Measurements from ENCODE around the gene PPP1R3G.
"Not testable (repeated sequence)": the region's sequence is repeated elsewhere in the genome, so short reads cannot be mapped to it uniquely, and the experiment has no call there.

The PPP1R3G gene

DNA sequence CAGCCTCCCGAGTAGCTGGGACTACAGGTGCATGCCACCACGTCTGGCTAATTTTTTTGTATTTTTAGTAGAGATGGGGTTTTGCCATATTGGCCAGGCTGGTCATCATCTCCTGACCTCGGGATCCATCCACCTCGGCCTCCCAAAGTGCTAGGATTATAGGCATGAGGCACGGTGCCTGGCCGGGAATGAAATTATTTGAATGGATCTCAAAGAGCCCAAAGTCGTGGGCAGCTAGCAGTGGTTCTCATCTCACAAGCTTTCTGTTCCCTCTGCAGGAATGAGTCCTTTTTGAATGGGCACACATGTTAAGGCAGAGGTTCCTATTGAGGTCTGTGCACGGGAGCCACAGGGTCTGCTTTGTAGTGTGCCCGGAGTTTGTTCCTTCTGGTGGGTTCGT is 34.9 kb downstream of the PPP1R3G start:
- no peak for DNase-seq (ENCODE audit: low read depth in 2 of 2)

DNA sequence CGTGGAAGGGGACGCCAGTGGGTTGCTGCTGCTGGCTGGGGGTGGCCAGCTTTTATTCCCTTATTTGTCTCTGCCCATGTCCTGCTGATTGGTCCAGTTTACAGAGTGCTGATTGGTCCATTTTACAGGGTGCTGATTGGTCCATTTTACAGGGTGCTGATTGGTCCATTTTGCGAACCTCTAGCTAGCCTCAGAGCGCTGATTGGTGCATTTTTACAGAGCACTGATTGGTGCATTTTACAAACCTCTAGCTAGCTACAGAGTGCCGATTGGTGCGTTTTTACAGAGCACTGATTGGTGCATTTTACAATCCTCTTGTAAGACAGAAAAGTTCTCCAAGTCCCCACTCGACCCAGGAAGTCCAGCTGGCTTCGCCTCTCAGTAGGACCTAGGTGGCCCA is 35.4 kb downstream of the PPP1R3G start:
- DNase-seq (ENCODE audit: low read depth in 2 of 2) = not testable (repeated sequence)

DNA sequence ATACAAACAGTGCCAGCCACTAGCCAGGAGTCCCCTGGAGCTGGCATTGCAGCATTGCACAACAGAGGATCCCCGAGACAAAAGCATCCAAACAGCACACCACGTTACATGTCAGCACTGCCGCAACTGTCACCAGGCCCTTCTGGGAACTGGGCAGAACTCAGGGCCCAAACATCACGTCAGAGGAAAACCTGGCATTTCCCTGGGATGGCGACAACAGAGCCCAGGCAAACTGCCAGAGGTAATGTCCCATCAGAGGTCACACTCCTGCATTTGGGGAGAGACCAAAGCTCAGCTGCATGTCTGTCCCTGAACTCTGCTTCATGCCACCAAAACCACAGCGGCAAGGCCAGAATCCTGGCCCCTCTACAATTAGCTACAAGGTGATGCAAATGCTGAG is 36.3 kb downstream of the PPP1R3G start:
- no peak for DNase-seq (ENCODE audit: low read depth in 2 of 2)

DNA sequence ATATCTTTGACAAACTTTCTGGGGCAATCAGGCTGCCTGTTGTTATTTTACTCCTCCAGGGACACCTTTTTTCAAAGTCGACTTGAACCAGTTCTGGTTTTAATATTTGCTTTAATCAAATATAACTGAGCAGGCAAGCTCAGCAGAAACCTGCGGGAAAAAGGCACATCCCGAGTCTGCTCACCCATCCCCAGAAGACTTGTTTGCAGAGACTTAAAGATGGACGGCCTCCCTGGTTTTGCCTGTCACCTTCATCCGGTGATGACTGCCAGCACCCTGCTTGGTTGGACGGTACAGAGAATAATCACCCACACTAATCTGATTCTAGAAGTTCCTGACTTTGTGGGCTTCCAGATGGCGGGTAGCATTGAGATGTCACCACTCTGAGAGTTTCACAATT is 36.8 kb downstream of the PPP1R3G start:
- DNase-seq (ENCODE audit: low read depth in 2 of 2) = no peak

DNA sequence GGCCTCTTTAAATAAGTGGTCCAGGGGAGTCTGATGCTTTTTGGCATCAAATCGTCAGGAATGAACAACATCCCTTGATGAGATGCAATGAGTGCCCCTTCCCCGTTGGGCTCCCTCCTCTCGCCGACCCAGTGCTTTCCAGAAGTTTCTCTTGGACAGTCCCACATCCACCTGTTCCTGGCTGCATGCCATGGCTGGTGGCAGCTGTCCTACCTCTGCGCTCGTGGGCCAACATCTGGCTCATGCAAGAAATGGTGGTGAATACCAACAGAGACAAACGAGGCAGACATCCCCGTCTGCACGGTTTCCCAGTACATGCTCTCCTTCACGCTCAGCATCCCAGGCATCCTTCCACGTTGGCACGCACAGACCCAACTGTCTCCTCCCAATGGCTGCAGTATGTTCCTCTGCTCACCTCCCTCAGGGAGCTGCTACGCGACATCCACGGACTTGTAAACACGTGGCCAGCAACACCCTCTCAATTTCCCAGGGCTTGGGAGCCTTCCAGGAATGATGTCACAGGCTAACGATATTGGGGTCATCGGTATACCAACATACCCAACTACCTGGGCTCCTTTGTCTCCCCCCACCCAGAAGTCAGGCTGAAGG is 37.5 kb downstream of the PPP1R3G start:
- no peak for DNase-seq (ENCODE audit: low read depth in 2 of 2)

DNA sequence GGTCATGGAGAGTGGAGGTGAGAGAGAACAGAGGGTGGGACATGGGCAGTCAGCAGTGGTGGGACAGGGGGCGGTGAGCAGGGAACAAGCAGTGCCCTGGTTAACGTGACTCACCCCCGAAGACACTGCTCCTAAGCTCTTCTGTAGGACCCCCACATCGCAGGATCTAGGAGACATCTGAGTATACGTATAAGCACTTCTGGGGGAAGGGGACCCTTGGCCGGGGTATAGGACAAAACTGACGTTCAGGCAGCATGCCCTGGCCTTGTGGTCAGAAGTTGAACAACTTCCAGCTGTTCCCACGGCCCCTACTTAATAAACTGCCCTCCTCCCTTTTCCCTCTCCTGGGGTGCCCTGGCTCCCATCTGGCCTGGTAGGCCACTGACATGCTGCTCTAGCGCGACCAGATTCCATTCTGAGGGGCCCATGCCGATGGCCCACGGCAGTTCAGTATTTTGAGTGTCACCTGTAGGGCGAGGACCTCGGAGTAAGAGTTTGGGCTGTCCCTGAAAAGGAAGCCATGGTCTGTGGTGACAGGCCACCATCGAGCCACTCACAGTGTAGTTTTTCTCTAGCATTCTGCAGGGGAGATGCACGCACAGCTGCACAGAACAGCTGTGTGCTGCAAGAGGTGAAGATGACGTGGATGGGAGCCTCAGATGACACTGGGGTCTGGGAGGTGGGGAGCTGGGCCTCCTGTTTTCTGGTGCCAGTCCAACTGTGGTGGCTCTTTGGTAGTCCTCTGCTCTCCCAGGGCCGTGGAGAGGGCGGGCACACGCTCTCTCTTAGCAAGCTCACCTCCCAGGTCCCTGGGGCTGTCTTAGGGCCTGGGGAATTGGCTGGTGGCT is 38.4 kb downstream of the PPP1R3G start:
- no peak for DNase-seq (ENCODE audit: low read depth in 2 of 2)

DNA sequence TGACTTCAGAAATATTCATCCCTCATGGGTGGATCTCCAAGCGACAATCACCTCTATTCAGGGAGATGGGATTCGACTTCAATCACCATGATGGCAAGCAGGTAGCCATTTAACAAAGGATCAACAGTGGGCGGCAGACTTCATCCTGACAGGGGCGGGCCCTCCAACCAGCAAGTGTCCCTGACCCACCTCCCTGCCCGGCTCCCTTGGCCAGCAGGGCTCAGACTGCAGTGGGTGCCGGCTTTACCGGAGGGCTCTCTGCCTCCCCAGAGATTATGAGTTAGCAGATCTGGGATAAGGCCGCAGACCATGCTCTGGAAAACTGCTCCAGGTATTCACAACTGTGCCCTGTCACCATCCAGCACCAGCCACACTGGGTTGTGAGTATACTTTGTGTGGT is 39.4 kb downstream of the PPP1R3G start:
- DNase-seq (ENCODE audit: low read depth in 2 of 2) = no peak

DNA sequence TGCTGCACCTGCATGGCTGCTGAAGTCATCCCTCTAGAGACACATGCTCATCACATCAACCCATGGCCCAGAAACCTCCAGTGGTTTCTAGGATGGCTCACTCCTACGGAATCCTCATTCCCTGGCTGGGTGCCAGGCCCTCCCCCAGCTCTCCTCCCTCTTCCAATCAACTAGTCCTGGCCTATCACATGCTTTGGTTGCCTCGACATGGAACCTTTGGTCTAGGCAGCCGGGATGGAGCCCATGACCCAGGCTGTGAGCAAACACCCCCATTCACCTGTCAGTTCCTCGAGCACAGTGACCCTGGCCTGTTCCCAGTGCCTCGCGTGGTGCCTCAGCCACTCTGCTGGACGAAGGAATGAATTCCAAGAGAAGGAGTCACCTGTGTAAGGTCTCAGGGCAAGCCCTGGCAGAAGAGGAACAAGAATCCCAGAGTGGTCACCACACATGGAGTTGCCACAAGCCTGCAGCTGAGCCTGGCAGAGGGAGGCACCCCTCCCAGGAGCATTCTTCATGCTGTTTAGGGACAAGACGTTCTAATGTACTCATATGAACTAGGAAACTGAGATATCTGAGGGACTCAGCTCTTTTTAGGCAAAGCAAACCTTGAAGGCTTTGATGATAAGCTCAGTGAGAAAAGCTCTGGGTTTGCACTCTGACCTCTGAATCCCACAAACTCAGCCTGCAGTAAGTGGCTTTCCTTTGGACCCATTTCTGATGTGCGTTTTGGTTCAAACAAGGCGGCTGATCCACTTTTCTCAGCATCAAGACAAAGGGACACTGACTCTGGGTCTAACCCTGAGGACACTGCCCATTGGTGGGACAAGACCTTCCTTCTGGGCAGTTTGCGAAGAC is 40.2 kb downstream of the PPP1R3G start:
- DNase-seq (ENCODE audit: low read depth in 2 of 2) = no peak

DNA sequence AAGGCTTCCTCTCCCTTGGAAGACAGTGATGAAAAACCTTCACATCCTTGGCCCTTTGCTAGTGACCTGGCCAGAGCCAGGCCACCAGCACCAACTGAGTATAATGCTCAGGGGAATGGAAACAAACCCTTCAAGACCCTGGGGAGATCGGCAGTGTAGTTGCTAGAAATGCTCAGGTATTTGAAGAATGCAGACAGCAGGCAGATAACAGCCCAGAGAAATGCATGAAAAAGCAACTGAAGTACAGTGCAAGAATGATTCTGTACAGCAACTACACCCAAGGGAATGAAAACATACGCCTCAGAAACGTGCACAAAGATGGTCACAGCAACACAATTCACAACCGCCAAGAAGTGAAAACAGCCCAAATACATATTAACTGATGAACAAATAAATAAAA is 41.1 kb downstream of the PPP1R3G start:
- DNase-seq (ENCODE audit: low read depth in 2 of 2) = no peak

DNA sequence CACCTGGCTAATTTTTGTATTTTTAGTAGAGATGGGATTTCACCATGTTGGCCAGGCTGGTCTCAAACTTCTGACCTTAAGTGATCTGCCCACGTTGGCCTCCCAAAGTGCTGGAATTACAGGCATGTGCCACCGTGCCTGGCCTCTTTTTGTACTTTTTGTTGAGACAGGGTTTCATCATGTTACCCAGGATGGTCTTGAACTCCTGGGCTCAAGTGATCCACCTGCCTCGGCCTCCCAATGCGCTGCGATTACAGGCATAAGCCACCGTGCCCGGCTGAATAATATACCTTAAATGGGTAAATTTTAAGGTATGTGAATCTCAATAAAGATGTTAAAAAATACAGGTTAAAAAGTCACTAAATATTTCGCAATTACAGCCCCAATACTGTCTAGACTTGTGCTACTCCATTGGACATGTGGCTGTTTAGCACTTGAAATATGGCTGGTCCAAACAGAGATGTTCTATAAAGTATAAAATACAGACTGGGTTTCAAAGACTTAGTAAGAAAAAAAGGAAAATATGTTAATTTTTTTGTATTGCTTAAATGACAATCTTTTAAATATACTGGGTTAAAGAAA is 42.1 kb downstream of the PPP1R3G start:
- no peak for DNase-seq (ENCODE audit: low read depth in 2 of 2)

DNA sequence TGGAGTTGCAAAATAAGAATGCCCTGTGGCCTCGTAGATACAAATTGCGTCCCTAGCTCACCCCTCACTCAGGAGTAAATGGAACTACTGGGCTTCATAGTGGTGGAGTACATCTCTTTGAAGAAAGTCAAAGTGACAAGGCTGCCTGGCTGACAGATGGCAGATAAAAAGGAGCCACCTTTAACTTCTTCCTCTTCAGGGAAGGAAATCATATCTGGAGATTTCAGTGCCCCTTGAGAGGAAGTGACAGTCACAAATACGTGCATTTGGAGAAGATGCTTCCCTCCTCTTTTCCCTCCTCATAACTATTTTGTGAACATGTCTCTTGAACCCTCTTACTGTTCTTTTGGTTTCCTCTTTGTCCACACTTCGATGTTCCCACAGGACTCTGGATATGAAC is 43.2 kb downstream of the PPP1R3G start:
- no peak for DNase-seq (ENCODE audit: low read depth in 2 of 2)

DNA sequence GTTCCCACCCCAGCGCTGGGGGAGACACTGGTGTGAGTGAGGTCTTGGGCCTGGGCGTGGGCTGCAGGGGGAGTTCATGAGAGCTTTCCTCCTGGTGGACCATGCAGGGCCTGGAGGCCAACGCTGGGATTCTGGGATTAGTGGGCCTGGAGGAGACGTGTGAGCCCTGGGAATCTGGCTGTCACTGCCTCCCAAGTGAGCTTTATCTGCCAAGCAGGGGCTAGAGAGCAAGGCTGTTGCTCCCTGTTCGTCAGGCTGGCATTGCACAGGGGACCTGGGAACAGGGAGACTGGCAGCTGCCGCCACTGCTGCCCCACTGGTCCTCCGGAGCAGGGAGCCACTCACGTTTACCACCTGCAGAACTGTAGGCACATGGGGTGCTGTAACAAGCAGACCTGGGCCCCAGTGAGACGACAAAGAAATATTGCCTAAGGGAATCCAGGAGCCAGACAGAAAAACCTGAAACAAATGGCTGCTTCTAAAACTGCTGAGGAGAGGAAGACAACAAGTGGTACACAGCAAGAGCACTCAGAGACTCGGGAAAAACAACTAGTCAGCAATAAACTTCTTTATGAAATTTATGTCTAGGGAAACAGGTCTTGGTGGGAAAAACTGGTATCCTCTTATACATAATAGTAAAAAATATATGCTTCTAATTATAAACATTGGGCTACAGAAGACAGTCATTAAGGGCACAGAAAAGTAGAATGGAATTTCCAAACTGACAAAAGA is 45.2 kb downstream of the PPP1R3G start:
- DNase-seq (ENCODE audit: low read depth in 2 of 2) = no peak

DNA sequence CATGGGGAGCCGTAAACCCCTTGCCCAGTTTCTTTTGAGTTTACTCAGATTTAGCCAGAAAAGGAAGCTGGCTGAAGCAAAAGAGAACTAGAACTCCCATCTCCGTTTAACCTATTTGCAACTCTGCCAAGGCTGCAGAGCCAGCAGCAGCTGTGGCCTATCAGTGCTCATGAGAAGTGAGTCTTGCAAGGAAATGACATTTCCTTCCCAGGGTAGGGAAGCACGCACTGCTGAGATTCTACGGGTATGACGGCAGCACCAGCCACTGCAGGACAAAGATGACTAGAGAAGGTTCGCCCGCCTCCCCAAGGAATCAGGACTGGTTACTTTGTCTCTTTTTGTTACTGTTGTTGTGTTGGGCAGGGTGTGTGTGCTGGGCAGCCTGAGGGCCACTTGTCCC is 47.6 kb downstream of the PPP1R3G start:
- DNase-seq (ENCODE audit: low read depth in 2 of 2) = no peak

DNA sequence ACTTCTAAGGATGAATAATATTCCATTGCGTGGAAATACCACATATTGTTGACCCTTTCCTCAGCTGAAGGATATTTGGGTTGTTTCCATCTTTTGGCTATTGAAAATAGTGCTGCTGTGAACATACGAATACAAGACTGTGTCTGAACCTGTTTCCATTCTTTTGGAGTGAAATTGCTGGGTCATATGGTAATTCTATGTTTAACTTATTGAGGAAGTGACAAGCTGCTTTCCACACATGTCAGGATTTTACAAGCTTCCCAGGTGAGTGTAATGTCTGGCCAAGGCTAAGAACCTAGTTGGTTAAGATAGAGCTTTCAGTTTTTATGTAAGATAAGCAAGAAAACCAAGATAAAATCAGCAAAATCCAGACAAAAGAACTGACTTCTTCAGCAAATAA is 48.8 kb downstream of the PPP1R3G start:
- DNase-seq (ENCODE audit: low read depth in 2 of 2) = no peak

DNA sequence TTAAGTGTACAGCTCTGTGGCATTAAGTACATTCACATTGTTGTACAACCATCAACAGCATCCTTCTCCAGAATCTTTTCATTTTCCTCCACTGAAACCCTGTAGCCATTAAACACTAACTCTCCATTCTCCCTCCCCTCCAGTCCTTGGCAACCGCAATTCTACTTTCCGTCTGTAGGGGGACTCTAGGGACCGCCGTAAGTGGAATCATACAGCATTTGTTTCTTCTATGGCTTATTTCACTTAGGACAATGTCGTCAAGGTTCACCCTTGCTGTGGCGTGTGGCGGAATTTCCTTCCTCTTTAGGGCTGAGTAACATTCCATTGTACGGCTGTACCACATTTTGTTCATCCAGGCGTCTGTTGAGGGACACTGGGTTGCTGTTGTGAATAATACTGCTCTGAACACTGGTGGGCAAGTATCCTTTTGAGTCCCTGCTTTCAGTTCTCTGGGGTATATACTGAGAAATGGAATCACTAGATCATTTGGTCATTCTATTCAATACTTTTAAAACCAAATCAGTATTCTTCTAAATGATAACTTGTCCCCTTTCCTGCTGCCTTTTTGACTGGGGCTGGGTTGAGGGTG is 50.7 kb downstream of the PPP1R3G start:
- DNase-seq (ENCODE audit: low read depth in 2 of 2) = peak; percentile 2 to 7

DNA sequence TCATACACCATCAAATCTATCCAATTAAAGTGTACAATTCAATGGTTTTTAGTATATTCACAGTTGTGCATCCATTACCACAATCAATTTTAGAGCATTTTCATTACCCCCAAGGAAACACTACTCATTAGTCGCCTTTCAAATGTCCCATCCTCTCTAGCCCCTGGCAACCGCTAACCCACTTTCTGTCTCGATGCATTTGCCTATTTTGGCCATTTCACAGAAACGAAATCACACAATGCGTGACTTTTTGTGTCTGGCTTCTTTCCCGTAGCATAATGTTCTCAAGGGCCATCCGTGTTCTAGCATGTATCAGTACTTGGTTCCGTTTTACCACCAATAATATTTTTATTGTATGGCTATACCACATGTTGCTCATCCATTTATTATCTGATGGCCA is 51.7 kb downstream of the PPP1R3G start:
- DNase-seq (ENCODE audit: low read depth in 2 of 2) = no peak

Data from stimulated activated CD8-positive, alpha-beta memory T cell treated with anti-CD3 and anti-CD28 coated beads, Interleukin-15, amount 100 ng/mL, for 4 hours (primary cell).